ENCODE data around the gene TTYH3.

The TTYH3 gene

DNA sequence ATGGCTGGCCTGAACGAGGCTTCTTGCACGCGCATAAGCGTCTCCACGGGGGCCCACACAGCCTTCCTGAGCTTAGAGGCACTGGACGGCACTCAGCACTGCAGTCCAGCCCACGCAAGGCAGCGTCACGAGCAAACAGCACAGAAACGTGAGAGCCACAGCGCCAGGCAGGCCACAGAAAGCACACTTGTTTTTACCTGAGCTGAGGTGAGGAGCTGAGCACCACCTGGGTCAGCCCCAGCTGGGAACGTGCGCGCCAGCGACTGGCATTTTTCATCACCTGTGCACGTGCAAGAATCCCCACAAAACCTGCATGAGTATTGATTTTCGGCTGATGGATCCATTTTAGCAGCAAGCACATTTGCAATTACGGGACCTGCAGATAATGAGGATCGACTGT is 46.3 kb upstream of the TTYH3 start:
- no CpG with 5 or more reads among the region's 19 CpGs for WGBS (ENCODE audit: extremely low coverage, insufficient coverage, insufficient read length)
- no peak overlapping the region for H3K4me2 ChIP-seq (ENCODE audit: low read length)
- H2BK5ac ChIP-seq (ENCODE audit: low read depth, low read length, poor library complexity) = no peak overlapping the region
- no peaks in the 10 kb centered on the region for H3K27me3 ChIP-seq (ENCODE audit: insufficient read depth, low read length)
- H3K9ac ChIP-seq (ENCODE audit: low read length) = no peak overlapping the region
- H3K27ac ChIP-seq (ENCODE audit: low read depth, low read length) = no peak overlapping the region
- peak overlapping the region; percentile 5 for H3K4me3 ChIP-seq (ENCODE audit: low read depth, low read length)
- peaks cover 28 to 29% of the 10 kb centered on the region in 2 experiments for H3K36me3 ChIP-seq (ENCODE audit: control insufficient read depth in 1 of 2, insufficient read depth in 2 of 2, low read length in 2 of 2)
- no peak overlapping the region for H3K18ac ChIP-seq (ENCODE audit: low read length)
- no peak overlapping the region for H2BK120ac ChIP-seq (ENCODE audit: insufficient read depth, low read length, poor library complexity)
- H2BK12ac ChIP-seq (ENCODE audit: low read length) = no peak overlapping the region
- H3K4me1 ChIP-seq (ENCODE audit: control insufficient read depth in 1 of 2, insufficient read depth in 2 of 2, low read length in 2 of 2) = no peaks in the 10 kb centered on the region
- H2AK5ac ChIP-seq (ENCODE audit: low read length) = no peak overlapping the region
- no peak for DNase-seq
- peaks cover 2% of the 10 kb centered on the region for H3K9me3 ChIP-seq (ENCODE audit: insufficient read depth, low read depth, low read length)
- no peaks in the 10 kb centered on the region for H3K79me1 ChIP-seq (ENCODE audit: low read length)
- H3K14ac ChIP-seq (ENCODE audit: low read length) = no peak overlapping the region
- no peak overlapping the region for H2AFZ ChIP-seq (ENCODE audit: insufficient read depth, low read length, poor library complexity)
- H4K91ac ChIP-seq (ENCODE audit: low read depth, low read length) = no peak overlapping the region
- no peak overlapping the region for H3K23ac ChIP-seq (ENCODE audit: low read length)
- H4K12ac ChIP-seq (ENCODE audit: low read depth, low read length) = no peak overlapping the region
- no peak overlapping the region for H3K4ac ChIP-seq (ENCODE audit: low read depth, low read length)
- no peaks in the 10 kb centered on the region for H3K79me2 ChIP-seq (ENCODE audit: control insufficient read depth, insufficient read depth, low read length, poor library complexity)
- H4K8ac ChIP-seq (ENCODE audit: low read depth, low read length) = no peak overlapping the region

DNA sequence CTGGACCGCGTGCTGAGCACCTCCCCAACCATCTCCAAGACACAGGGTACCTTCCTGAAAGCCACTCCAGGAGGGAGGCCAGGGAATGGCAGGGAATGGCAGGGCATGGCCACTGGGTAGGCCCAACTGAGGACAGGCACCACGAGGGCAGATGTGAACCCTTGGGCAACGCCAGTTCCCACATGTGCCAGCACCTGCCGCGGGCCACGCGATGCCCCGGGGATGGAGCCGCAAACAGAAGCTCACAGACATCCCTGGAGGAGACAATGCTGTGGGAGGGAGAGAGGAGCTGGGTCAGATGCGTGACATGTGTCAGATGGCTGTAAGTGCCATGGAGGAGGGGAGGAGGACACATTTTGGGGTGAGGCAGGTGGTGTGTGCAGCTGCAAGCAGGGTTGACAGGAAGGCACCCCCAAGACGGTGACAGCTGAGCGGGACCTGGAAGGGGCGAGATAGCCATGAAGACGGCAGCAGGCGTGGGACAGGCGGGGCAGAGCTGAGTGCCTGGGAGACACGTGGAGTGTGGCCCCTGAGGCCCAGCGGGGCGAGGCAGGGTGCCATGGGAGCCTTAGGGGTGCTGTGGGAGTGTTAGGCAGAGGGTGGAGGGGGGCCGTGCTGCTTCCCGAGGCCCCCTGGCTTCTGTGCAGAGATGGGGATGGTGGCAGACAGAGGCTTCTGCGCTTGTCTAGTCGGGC is 45.3 kb upstream of the TTYH3 start:
- no peak overlapping the region for H2BK5ac ChIP-seq (ENCODE audit: low read depth, low read length, poor library complexity)
- no peaks in the 10 kb centered on the region for H3K27me3 ChIP-seq (ENCODE audit: insufficient read depth, low read length)
- H3K27ac ChIP-seq (ENCODE audit: low read depth, low read length) = no peak overlapping the region
- H3K4me2 ChIP-seq (ENCODE audit: low read length) = no peak overlapping the region
- no peak overlapping the region for H2BK120ac ChIP-seq (ENCODE audit: insufficient read depth, low read length, poor library complexity)
- no peak overlapping the region for H3K9ac ChIP-seq (ENCODE audit: low read length)
- H3K9me3 ChIP-seq (ENCODE audit: insufficient read depth, low read depth, low read length) = peaks cover 2% of the 10 kb centered on the region
- no peak overlapping the region for H3K4ac ChIP-seq (ENCODE audit: low read depth, low read length)
- no peak overlapping the region for H4K8ac ChIP-seq (ENCODE audit: low read depth, low read length)
- H3K23ac ChIP-seq (ENCODE audit: low read length) = no peak overlapping the region
- no peaks in the 10 kb centered on the region for H3K4me1 ChIP-seq (ENCODE audit: control insufficient read depth in 1 of 2, insufficient read depth in 2 of 2, low read length in 2 of 2)
- H3K4me3 ChIP-seq (ENCODE audit: low read depth, low read length) = no peak overlapping the region
- no CpG with 5 or more reads among the region's 24 CpGs for WGBS (ENCODE audit: extremely low coverage, insufficient coverage, insufficient read length)
- H2BK12ac ChIP-seq (ENCODE audit: low read length) = no peak overlapping the region
- H2AFZ ChIP-seq (ENCODE audit: insufficient read depth, low read length, poor library complexity) = no peak overlapping the region
- H3K14ac ChIP-seq (ENCODE audit: low read length) = no peak overlapping the region
- no peak for DNase-seq
- H2AK5ac ChIP-seq (ENCODE audit: low read length) = no peak overlapping the region
- no peaks in the 10 kb centered on the region for H3K79me2 ChIP-seq (ENCODE audit: control insufficient read depth, insufficient read depth, low read length, poor library complexity)
- H3K36me3 ChIP-seq (ENCODE audit: control insufficient read depth in 1 of 2, insufficient read depth in 2 of 2, low read length in 2 of 2) = peaks cover 28 to 32% of the 10 kb centered on the region in 2 experiments
- H3K79me1 ChIP-seq (ENCODE audit: low read length) = no peaks in the 10 kb centered on the region
- no peak overlapping the region for H4K91ac ChIP-seq (ENCODE audit: low read depth, low read length)
- H4K12ac ChIP-seq (ENCODE audit: low read depth, low read length) = no peak overlapping the region
- H3K18ac ChIP-seq (ENCODE audit: low read length) = no peak overlapping the region

- Histone ChIP-seq H3K4me2 (ENCODE audit: low read length) (no peak overlapping the region), H2BK5ac (ENCODE audit: low read depth, low read length, poor library complexity) (no peak overlapping the region), H3K23ac (ENCODE audit: low read length) (no peak overlapping the region), H3K18ac (ENCODE audit: low read length) (no peak overlapping the region), H3K4ac (ENCODE audit: low read depth, low read length) (no peak overlapping the region), H4K91ac (ENCODE audit: low read depth, low read length) (no peak overlapping the region), H2AFZ (ENCODE audit: insufficient read depth, low read length, poor library complexity) (no peak overlapping the region), H3K27me3 (ENCODE audit: insufficient read depth, low read length) (no peaks in the 10 kb centered on the region), H3K27ac (ENCODE audit: low read depth, low read length) (no peak overlapping the region), H4K8ac (ENCODE audit: low read depth, low read length) (no peak overlapping the region), H3K36me3 (ENCODE audit: control insufficient read depth in 1 of 2, insufficient read depth in 2 of 2, low read length in 2 of 2) (peaks cover 28 to 35% of the 10 kb centered on the region in 2 experiments), H3K4me3 (ENCODE audit: low read depth, low read length) (no peak overlapping the region), H3K9me3 (ENCODE audit: insufficient read depth, low read depth, low read length) (peaks cover 2% of the 10 kb centered on the region), H3K9ac (ENCODE audit: low read length) (no peak overlapping the region), H2BK120ac (ENCODE audit: insufficient read depth, low read length, poor library complexity) (no peak overlapping the region), H3K4me1 (ENCODE audit: control insufficient read depth in 1 of 2, insufficient read depth in 2 of 2, low read length in 2 of 2) (no peaks in the 10 kb centered on the region), H3K79me1 (ENCODE audit: low read length) (no peaks in the 10 kb centered on the region), H3K14ac (ENCODE audit: low read length) (no peak overlapping the region), H2BK12ac (ENCODE audit: low read length) (no peak overlapping the region), H2AK5ac (ENCODE audit: low read length) (no peak overlapping the region), H3K79me2 (ENCODE audit: control insufficient read depth, insufficient read depth, low read length, poor library complexity) (no peaks in the 10 kb centered on the region), H4K12ac (ENCODE audit: low read depth, low read length) (no peak overlapping the region)
- DNase-seq = no peak
- WGBS (ENCODE audit: extremely low coverage, insufficient coverage, insufficient read length) = no CpG with 5 or more reads among the region's 9 CpGs
Measured at GRCh38 chr7:2587134-2587533, 44.7 kb upstream of the TTYH3 start.

DNA sequence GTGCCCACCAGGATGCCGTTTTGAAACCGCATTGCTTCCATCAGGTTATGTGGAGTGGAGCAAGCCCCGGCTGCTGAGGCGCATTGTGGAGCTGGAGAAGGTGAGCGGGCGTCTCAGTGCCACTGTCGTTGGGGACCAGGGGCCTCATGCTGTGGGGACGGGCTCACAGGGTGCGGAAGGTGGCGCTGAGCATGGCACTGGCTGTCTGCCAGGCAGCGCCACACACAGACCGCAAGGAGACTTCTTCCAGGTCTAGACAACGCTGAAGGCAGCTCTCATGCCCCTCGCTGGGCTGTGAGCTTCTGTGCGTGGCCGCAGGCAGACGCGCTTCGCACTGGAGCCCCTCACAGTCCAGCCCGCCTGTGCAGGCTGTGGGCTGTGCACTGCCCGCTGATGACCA is 44.0 kb upstream of the TTYH3 start:
- peaks cover 2% of the 10 kb centered on the region for H3K9me3 ChIP-seq (ENCODE audit: insufficient read depth, low read depth, low read length)
- H3K27ac ChIP-seq (ENCODE audit: low read depth, low read length) = no peak overlapping the region
- no peak overlapping the region for H2AFZ ChIP-seq (ENCODE audit: insufficient read depth, low read length, poor library complexity)
- no peak overlapping the region for H3K4me3 ChIP-seq (ENCODE audit: low read depth, low read length)
- H3K4me1 ChIP-seq (ENCODE audit: control insufficient read depth in 1 of 2, insufficient read depth in 2 of 2, low read length in 2 of 2) = no peaks in the 10 kb centered on the region
- H2BK5ac ChIP-seq (ENCODE audit: low read depth, low read length, poor library complexity) = no peak overlapping the region
- H3K27me3 ChIP-seq (ENCODE audit: insufficient read depth, low read length) = no peaks in the 10 kb centered on the region
- no peaks in the 10 kb centered on the region for H3K79me2 ChIP-seq (ENCODE audit: control insufficient read depth, insufficient read depth, low read length, poor library complexity)
- H2BK120ac ChIP-seq (ENCODE audit: insufficient read depth, low read length, poor library complexity) = no peak overlapping the region
- no peak overlapping the region for H3K18ac ChIP-seq (ENCODE audit: low read length)
- H4K91ac ChIP-seq (ENCODE audit: low read depth, low read length) = no peak overlapping the region
- no peak overlapping the region for H3K14ac ChIP-seq (ENCODE audit: low read length)
- no peak overlapping the region for H3K4ac ChIP-seq (ENCODE audit: low read depth, low read length)
- no peak overlapping the region for H3K9ac ChIP-seq (ENCODE audit: low read length)
- no CpG with 5 or more reads among the region's 21 CpGs for WGBS (ENCODE audit: extremely low coverage, insufficient coverage, insufficient read length)
- H2AK5ac ChIP-seq (ENCODE audit: low read length) = no peak overlapping the region
- H3K79me1 ChIP-seq (ENCODE audit: low read length) = no peaks in the 10 kb centered on the region
- H4K12ac ChIP-seq (ENCODE audit: low read depth, low read length) = no peak overlapping the region
- DNase-seq = no peak
- no peak overlapping the region for H3K23ac ChIP-seq (ENCODE audit: low read length)
- no peak overlapping the region for H2BK12ac ChIP-seq (ENCODE audit: low read length)
- peaks cover 33 to 40% of the 10 kb centered on the region in 2 experiments for H3K36me3 ChIP-seq (ENCODE audit: control insufficient read depth in 1 of 2, insufficient read depth in 2 of 2, low read length in 2 of 2)
- H3K4me2 ChIP-seq (ENCODE audit: low read length) = no peak overlapping the region
- H4K8ac ChIP-seq (ENCODE audit: low read depth, low read length) = no peak overlapping the region
